T-helper 1 cell treated with Interleukin-12 subunit alpha and Interleukin-12 subunit beta and Interleukin-4 antibody, amounts not matched to agents 30 μg/mL and 1 μg/mL, for 36 hours (primary cell): Measurements from ENCODE around the gene C1QL1.
A peak's percentile ranks its signal among the peaks of the same experiment; 100 is the strongest.

Experiments
- H3K27ac Mint-ChIP-seq: one replicate; pipeline ENCODE4 v1.8.0; 2021; ENCODE audit warnings: mild to moderate bottlenecking, mixed read lengths
- H3K27me3 Mint-ChIP-seq: one replicate; pipeline ENCODE4 v1.8.0; 2021; ENCODE audit warnings: low read depth, mixed read lengths
- H3K36me3 Mint-ChIP-seq: one replicate; pipeline ENCODE4 v1.8.0; 2021; ENCODE audit warnings: low read depth, mixed read lengths
- H3K4me1 Mint-ChIP-seq: one replicate; pipeline ENCODE4 v1.8.0; 2021; ENCODE audit warnings: low read depth, mixed read lengths
- H3K4me3 Mint-ChIP-seq: one replicate; pipeline ENCODE4 v1.8.0; 2021; ENCODE audit warnings: mild to moderate bottlenecking, moderate library complexity, mixed read lengths
- H3K9me3 Mint-ChIP-seq: one replicate; pipeline ENCODE4 v1.8.0; 2021; ENCODE audit warnings: mixed read lengths

C1QL1 gene

DNA sequence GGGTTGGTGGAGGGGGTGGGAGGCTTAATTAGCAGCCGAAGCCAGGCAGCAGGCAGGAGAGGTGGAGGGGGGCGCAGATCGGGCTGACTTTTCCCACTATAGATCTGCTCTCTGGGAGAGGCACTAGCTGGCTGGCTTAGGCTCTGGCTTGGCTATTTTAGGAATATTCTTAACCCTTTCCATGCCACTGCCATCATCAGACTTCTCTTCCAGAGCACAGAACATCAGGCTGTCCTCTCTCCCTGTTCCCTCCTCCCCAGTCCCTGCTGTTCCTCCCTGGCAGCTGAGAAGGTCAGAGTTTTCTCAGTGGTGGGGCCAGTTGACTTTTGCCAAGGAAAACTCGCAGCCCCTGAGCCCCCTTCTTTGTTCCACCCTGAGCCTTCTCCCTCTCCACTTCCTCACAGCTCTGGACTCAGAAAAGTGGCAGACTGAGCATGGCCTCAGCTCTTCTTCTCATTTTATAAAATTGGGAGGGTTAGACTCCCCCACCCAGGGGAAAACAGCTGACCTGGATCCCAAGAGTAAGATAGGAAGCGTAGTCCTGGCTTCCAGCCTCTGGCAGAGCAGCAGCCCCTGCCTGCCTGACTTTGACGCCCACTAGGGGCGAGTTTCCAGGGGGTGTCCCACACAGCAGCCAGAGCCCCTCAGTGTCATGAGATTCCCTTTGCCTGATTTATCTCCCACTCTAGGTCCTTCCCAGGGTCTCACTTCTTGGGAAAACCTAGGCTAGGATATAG is 9.9 kb upstream of the C1QL1 start:
- H3K4me1 Mint-ChIP-seq, result no peaks in the 10 kb centered on the region
- H3K27ac Mint-ChIP-seq, result no peak overlapping the region
- no peak overlapping the region for H3K4me3 Mint-ChIP-seq
- H3K9me3 Mint-ChIP-seq, result no peaks in the 10 kb centered on the region
- H3K27me3 Mint-ChIP-seq, result peaks cover 59% of the 10 kb centered on the region
- no peaks in the 10 kb centered on the region for H3K36me3 Mint-ChIP-seq

GRCh38 chr17:44977065-44977464 is 9.0 kb upstream of the C1QL1 start:
- Mint-ChIP-seq H3K4me3 (no peak overlapping the region), H3K4me1 (peaks cover 3% of the 10 kb centered on the region), H3K9me3 (no peaks in the 10 kb centered on the region), H3K27me3 (peaks cover 55% of the 10 kb centered on the region), H3K36me3 (no peaks in the 10 kb centered on the region), H3K27ac (no peak overlapping the region)

GRCh38 chr17:44976206-44976605 is 8.1 kb upstream of the C1QL1 start:
- H3K9me3 Mint-ChIP-seq, result no peaks in the 10 kb centered on the region
- H3K27me3 Mint-ChIP-seq, result peaks cover 56% of the 10 kb centered on the region

GRCh38 chr17:44972953-44973352 is 4.8 kb upstream of the C1QL1 start:
- peaks cover 20% of the 10 kb centered on the region for H3K4me1 Mint-ChIP-seq
- H3K27ac Mint-ChIP-seq, result no peak overlapping the region
- H3K36me3 Mint-ChIP-seq, result no peaks in the 10 kb centered on the region
- H3K27me3 Mint-ChIP-seq, result peaks cover 62% of the 10 kb centered on the region
- H3K4me3 Mint-ChIP-seq, result no peak overlapping the region
- no peaks in the 10 kb centered on the region for H3K9me3 Mint-ChIP-seq

More at GRCh38 chr17:44976206-44976605, 8.1 kb upstream of the C1QL1 start:
- H3K4me1 Mint-ChIP-seq, result peaks cover 6% of the 10 kb centered on the region
- H3K27ac Mint-ChIP-seq, result no peak overlapping the region
- H3K4me3 Mint-ChIP-seq, result no peak overlapping the region
- H3K36me3 Mint-ChIP-seq, result no peaks in the 10 kb centered on the region

DNA sequence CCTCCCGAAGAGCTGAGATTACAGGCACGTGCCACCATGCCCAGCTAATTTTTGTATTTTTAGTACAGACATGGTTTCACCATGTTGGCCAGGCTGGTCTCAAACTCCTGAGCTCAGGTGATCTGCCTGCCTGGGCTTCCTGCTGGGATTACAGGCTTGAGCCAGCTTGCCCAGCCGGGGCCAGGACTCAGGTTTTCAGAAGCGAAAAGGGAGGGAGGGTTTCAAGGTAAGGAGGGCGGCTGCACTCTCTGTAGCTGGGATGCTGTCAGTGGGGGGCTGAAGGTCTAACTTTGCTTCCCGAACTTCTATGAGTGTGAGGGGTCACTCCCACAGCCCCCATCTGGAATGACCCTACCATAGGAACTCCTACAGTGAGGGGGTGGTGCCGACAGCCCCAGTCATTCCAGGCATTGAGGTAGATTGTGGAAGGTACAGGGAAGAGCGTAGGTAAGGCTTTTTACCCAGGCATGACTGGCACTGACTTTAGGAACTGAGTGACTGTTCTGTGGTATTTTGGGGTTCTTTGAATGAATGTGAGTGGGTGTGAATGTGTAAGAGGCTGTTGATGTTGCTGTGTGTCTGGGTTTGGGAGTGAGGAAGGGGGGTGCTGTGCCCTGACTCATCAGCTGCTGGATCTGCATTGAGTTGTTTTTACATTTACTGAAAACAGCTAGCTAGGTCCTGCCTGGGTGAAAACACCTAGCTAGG is 3.8 kb upstream of the C1QL1 start:
- Mint-ChIP-seq H3K27me3 (peaks cover 62% of the 10 kb centered on the region), H3K4me3 (no peak overlapping the region), H3K27ac (no peak overlapping the region), H3K9me3 (no peaks in the 10 kb centered on the region), H3K4me1 (peaks cover 20% of the 10 kb centered on the region), H3K36me3 (no peaks in the 10 kb centered on the region)

- H3K9me3 Mint-ChIP-seq, result no peaks in the 10 kb centered on the region
- H3K27me3 Mint-ChIP-seq, result peaks cover 72% of the 10 kb centered on the region
- no peak overlapping the region for H3K27ac Mint-ChIP-seq
- peak overlapping the region; percentile 82 for H3K4me3 Mint-ChIP-seq
- peaks cover 20% of the 10 kb centered on the region for H3K4me1 Mint-ChIP-seq
- no peaks in the 10 kb centered on the region for H3K36me3 Mint-ChIP-seq
These were observed 2.1 kb upstream of the C1QL1 start for GRCh38 chr17:44970136-44970741.

DNA sequence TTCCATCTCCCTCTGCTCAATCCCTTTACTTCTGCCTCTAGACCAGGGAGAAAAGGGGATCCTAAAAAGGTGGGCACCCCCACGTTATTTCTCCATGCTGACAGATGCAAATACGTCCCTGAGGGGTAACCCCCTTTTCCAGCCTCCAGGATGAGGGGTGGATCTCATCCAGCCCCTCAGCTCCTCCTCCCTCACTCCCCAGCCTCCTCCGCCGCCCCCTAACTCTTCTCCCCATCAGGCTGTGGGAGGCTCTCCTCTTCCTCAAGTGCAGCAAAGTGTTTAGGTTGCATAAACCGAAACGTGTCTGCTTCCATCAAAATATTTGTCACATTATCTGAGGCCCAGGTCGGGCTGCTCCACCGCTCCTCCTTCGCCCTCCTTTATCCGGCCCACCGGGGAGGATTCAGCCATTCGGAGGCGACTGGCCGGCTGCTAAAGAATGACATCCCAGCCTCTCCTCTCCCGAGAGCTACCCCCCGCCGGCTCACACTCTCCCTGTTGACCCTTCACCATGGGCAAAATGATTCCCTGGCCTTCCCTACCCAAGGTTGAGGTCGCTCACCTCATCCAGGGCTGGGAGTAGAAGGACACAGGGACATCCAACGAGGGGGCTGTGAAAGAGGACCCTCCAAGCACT is 1.2 kb upstream of the C1QL1 start:
- no peaks in the 10 kb centered on the region for H3K36me3 Mint-ChIP-seq
- H3K4me1 Mint-ChIP-seq, result peaks cover 20% of the 10 kb centered on the region
- H3K27me3 Mint-ChIP-seq, result peaks cover 76% of the 10 kb centered on the region
- no peaks in the 10 kb centered on the region for H3K9me3 Mint-ChIP-seq
- peak overlapping the region; percentile 35 for H3K27ac Mint-ChIP-seq
- H3K4me3 Mint-ChIP-seq, result peak overlapping the region; percentile 82

- Mint-ChIP-seq H3K4me1 (peaks cover 20% of the 10 kb centered on the region), H3K36me3 (no peaks in the 10 kb centered on the region), H3K9me3 (no peaks in the 10 kb centered on the region), H3K4me3 (no peak overlapping the region), H3K27me3 (peaks cover 85% of the 10 kb centered on the region), H3K27ac (no peak overlapping the region)
These were observed 237 bp downstream of the C1QL1 start for GRCh38 chr17:44967907-44968224.

- Mint-ChIP-seq H3K9me3 (no peaks in the 10 kb centered on the region), H3K27ac (no peak overlapping the region), H3K4me1 (peaks cover 19% of the 10 kb centered on the region), H3K36me3 (no peaks in the 10 kb centered on the region), H3K27me3 (peaks cover 87% of the 10 kb centered on the region), H3K4me3 (no peak overlapping the region)
These were observed 837 bp downstream of the C1QL1 start for GRCh38 chr17:44967026-44967906.

GRCh38 chr17:44966348-44967025 is 1.6 kb downstream of the C1QL1 start:
- peaks cover 85% of the 10 kb centered on the region for H3K27me3 Mint-ChIP-seq

GRCh38 chr17:44965481-44966234 is 2.4 kb downstream of the C1QL1 start:
- peaks cover 15% of the 10 kb centered on the region for H3K4me1 Mint-ChIP-seq
- H3K27me3 Mint-ChIP-seq, result peaks cover 83% of the 10 kb centered on the region
- H3K27ac Mint-ChIP-seq, result no peak overlapping the region
- no peaks in the 10 kb centered on the region for H3K36me3 Mint-ChIP-seq
- no peaks in the 10 kb centered on the region for H3K9me3 Mint-ChIP-seq
- peak overlapping the region; percentile 11 for H3K4me3 Mint-ChIP-seq

More at GRCh38 chr17:44966348-44967025, 1.6 kb downstream of the C1QL1 start:
- H3K4me1 Mint-ChIP-seq, result peaks cover 15% of the 10 kb centered on the region
- no peak overlapping the region for H3K27ac Mint-ChIP-seq
- no peaks in the 10 kb centered on the region for H3K36me3 Mint-ChIP-seq
- H3K4me3 Mint-ChIP-seq, result no peak overlapping the region
- no peaks in the 10 kb centered on the region for H3K9me3 Mint-ChIP-seq

DNA sequence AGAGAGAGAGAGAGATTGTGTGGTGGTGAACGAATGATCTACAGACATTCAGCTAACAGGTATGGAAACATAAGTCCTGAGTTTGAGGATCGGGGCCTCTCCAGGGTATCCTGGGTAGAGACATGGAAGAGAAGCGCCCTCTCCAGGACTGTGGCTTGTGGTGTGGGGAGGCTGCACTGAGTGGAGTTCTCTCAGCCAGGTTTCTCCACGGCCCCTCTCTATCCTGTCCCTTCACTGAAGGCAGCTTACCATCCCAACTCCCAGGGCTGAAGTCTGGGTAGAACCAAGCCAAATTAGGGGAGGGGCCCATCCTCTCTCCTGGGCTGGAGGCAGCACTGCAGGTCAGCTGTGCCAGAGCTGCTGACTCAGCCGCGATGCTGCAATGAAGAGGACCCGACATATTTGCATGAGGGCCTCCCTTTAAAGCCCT is 6.2 kb downstream of the C1QL1 start:
- no peak overlapping the region for H3K27ac Mint-ChIP-seq
- H3K27me3 Mint-ChIP-seq, result peaks cover 83% of the 10 kb centered on the region
- H3K4me3 Mint-ChIP-seq, result no peak overlapping the region
- H3K9me3 Mint-ChIP-seq, result no peaks in the 10 kb centered on the region
- no peaks in the 10 kb centered on the region for H3K36me3 Mint-ChIP-seq
- H3K4me1 Mint-ChIP-seq, result no peaks in the 10 kb centered on the region

DNA sequence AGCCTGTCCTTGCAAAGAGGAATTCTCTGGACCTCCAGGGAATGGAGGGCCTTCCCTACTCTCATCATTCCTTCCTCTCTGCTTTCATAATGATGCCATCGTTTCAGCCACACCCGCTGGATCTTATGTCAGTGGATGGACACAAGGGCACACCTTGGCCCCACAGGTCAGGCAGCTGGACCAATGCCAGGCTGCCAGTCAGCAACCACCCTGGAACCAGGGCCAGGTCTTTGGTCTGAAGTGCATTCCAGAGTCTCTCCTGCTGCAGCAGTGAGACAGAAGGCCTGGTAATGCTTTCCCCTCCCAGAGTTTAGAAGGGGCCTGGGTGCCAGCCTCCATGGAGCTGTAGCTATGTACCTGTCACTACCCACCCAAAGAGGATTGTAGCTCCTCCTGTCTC is 7.4 kb downstream of the C1QL1 start:
- no peak overlapping the region for H3K4me3 Mint-ChIP-seq
- H3K27me3 Mint-ChIP-seq, result peaks cover 83% of the 10 kb centered on the region
- no peaks in the 10 kb centered on the region for H3K9me3 Mint-ChIP-seq
- no peaks in the 10 kb centered on the region for H3K36me3 Mint-ChIP-seq
- no peaks in the 10 kb centered on the region for H3K4me1 Mint-ChIP-seq
- no peak overlapping the region for H3K27ac Mint-ChIP-seq
